HepG2 (cell line): ENCODE results near the gene ATP5F1E. TPM values are rescaled to one million over a fixed set of nuclear protein-coding genes. Genes with fewer than 3 reads are reported as not detected.
A peak's percentile ranks its signal among the peaks of the same experiment; 100 is the strongest.

Experiments
- ATAC-seq: fragments of 200-7000 bp; cut with Tn5 transposase; 3 replicates; pipeline ENCODE4 v1.9.1; 2020; ENCODE audit warnings: mild to moderate bottlenecking, moderate library complexity
- BruUV-seq: library from RNA; stranded (reverse); fragments of 400-500 nt; replicated peaks from 2 replicates; lab custom pipeline; 2021; lab: Mats Ljungman, UMichigan
- CTCF ChIA-PET: fragments of 300-600 bp; formaldehyde crosslinking; extraction: SDS; loops from one replicate; lab custom pipeline; 2021; ENCODE audit warnings: low total read pairs, inconsistent platforms, low intra/inter-chr PET ratio; lab: Yijun Ruan, JAX
- POLR2A ChIA-PET: fragments of 350-600 bp; sonication (Branson Sonifier 250); formaldehyde crosslinking; loops from one replicate; lab custom pipeline; 2020; ENCODE audit warnings: antibody characterized with exemption, inconsistent platforms; lab: Yijun Ruan, JAX
- DNase-seq: peaks from one replicate; pipeline ENCODE4 v3.0.0-alpha.2; 2015; ENCODE audit warnings: low spot score
- FAIRE-seq: peaks from 3 replicates; lab custom pipeline; 2011; peaks lifted over from hg19 to GRCh38; lab: Jason Lieb, UNC
- H2AFZ ChIP-seq: one replicate; pipeline ENCODE4 v1.6.1; 2011; ENCODE audit warnings: low read length, inconsistent platforms
- H3K27ac ChIP-seq: fragments of 300-600 bp; 3 replicates; pipeline ENCODE4 v1.8.0; 2011; ENCODE audit warnings: mixed run types, mild to moderate bottlenecking, mixed read lengths, low read length, inconsistent platforms; ENCODE audit not compliant: insufficient read depth; ENCODE audit errors: extremely low read length
- H3K27me3 ChIP-seq, 2 experiments: fragments of 200-600 bp in 1 of 2; 2 replicates in 1 of 2; 3 replicates in 1 of 2; pipeline versions ENCODE4 v1.6.0 to v1.8.0; 2011; ENCODE audit warnings: low read length in 2 of 2, mild to moderate bottlenecking in 2 of 2, moderate library complexity in 2 of 2, inconsistent platforms in 1 of 2; ENCODE audit not compliant: insufficient read depth in 2 of 2, control insufficient read depth in 1 of 2
- H3K36me3 ChIP-seq, 2 experiments: fragments of 200-600 bp in 1 of 2; replicated peaks in 1 of 2; 2 replicates in 1 of 2; 3 replicates in 1 of 2; pipeline versions ENCODE4 v1.5.1 to v1.8.0; 2011; ENCODE audit warnings: low read length in 2 of 2, inconsistent platforms in 1 of 2; ENCODE audit not compliant: insufficient read depth in 2 of 2, control insufficient read depth in 1 of 2
- H3K4me1 ChIP-seq: 2 replicates; pipeline ENCODE4 v1.5.1; 2012; ENCODE audit warnings: low read length, inconsistent platforms; ENCODE audit not compliant: insufficient read depth
- H3K4me2 ChIP-seq: 2 replicates; pipeline ENCODE4 v1.6.0; 2011; ENCODE audit warnings: low read depth, low read length, inconsistent platforms
- H3K4me3 ChIP-seq, 3 experiments: fragments of 200-600 bp in 1 of 3; sonication (generic), shearing (Covaris generic) in 1 of 3; replicated peaks in 1 of 3; 2 replicates each; pipeline ENCODE4 v1.5.1; 2011 to 2016; ENCODE audit warnings: low read length in 3 of 3, inconsistent platforms in 2 of 3, low read depth in 2 of 3, mild to moderate bottlenecking in 2 of 3, control low read depth in 1 of 3, mixed read lengths in 1 of 3; ENCODE audit not compliant: insufficient read depth in 1 of 3
- H3K79me2 ChIP-seq: one replicate; pipeline ENCODE4 v1.6.1; 2011; ENCODE audit warnings: low read length, inconsistent platforms; ENCODE audit not compliant: insufficient read depth
- H3K9ac ChIP-seq: 2 replicates; pipeline ENCODE4 v1.6.0; 2011; ENCODE audit warnings: mild to moderate bottlenecking, low read depth, low read length, inconsistent platforms; ENCODE audit not compliant: insufficient read depth
- H3K9me3 ChIP-seq: 2 replicates; pipeline ENCODE4 v1.5.1; 2012; ENCODE audit warnings: mild to moderate bottlenecking, low read length
- H4K20me1 ChIP-seq: 2 replicates; pipeline ENCODE4 v1.6.0; 2011; ENCODE audit warnings: inconsistent platforms, mild to moderate bottlenecking, low read length, moderate library complexity; ENCODE audit not compliant: insufficient read depth
- ATF5 ChIP-seq: sonication (generic); formaldehyde crosslinking; IDR thresholded peaks from 2 replicates; pipeline ENCODE4 v1.4.0; 2020; ENCODE audit warnings: mild to moderate bottlenecking, low read depth, missing genetic modification reagents
- FOXA1 ChIP-seq, 2 experiments: fragments of 450-650 bp in 1 of 2; sonication (generic) in 1 of 2; formaldehyde crosslinking in 1 of 2; IDR thresholded peaks; 2 replicates each; pipeline versions ENCODE4 v1.4.0 to v1.6.1; 2016 to 2020; ENCODE audit warnings: missing genetic modification reagents in 1 of 2
- FOXA3 ChIP-seq: IDR thresholded peaks from 2 replicates; pipeline ENCODE4 v1.6.1; 2016; ENCODE audit warnings: missing genetic modification reagents, missing compliant biosample characterization
- FOXP1 ChIP-seq, 2 experiments: fragments of 450-650 bp in 1 of 2; IDR thresholded peaks; 2 replicates each; pipeline ENCODE4 v1.6.1; 2017 to 2018; ENCODE audit warnings: antibody characterized with exemption in 1 of 2
- HOXA5 ChIP-seq: sonication (generic); formaldehyde crosslinking; IDR thresholded peaks from 2 replicates; pipeline ENCODE4 v1.4.0; 2020; ENCODE audit warnings: missing genetic modification reagents
- POLR2G ChIP-seq: fragments of 200-400 bp; formaldehyde crosslinking; IDR thresholded peaks from 2 replicates; pipeline ENCODE4 v1.6.1; 2018; ENCODE audit warnings: mild to moderate bottlenecking, low read depth, low read length, moderate library complexity
- RBFOX2 ChIP-seq: fragments of 200-400 bp; formaldehyde crosslinking; IDR thresholded peaks from 2 replicates; pipeline ENCODE4 v1.6.1; 2017; ENCODE audit warnings: low read depth, mild to moderate bottlenecking, low read length
- SNAPC2 ChIP-seq: sonication (generic); formaldehyde crosslinking; IDR thresholded peaks from 2 replicates; pipeline ENCODE4 v1.8.1; 2022; ENCODE audit warnings: mild to moderate bottlenecking, missing genetic modification reagents
- ZGPAT ChIP-seq: IDR thresholded peaks from 2 replicates; pipeline ENCODE4 v1.6.1; 2016; ENCODE audit warnings: mild to moderate bottlenecking
- ZNF644 ChIP-seq: IDR thresholded peaks from 2 replicates; pipeline ENCODE4 v1.6.1; 2016; ENCODE audit warnings: low read depth
- ZNF7 ChIP-seq: IDR thresholded peaks from 2 replicates; pipeline ENCODE4 v1.6.1; 2016; ENCODE audit warnings: missing biosample characterization, missing genetic modification reagents
- WGBS: methylation state at CpG from one replicate; pipeline ENCODE4 v1.1.6; 2017; ENCODE audit warnings: low lambda C conversion rate; 5-methylcytosine and 5-hydroxymethylcytosine counted together
- in situ Hi-C: cut with HindIII; loops from 2 replicates; pipeline ENCODE4 v1.10.0; 2017; ENCODE audit warnings: low pct_unique_long_range_greater_than_20kb; ENCODE audit not compliant: extremely low pct_ligation_motif_present
- intact Hi-C: fragments of 100-400 bp; cut with micrococcal nuclease; formaldehyde crosslinking; loops from one replicate; pipeline ENCODE4 v1.10.0; 2022; ENCODE audit not compliant: unreplicated experiment
- polyA plus RNA-seq, 8 experiments: library from polyadenylated mRNA; depleted of rRNA in 3 of 8; stranded (reverse) in 7 of 8; unstranded in 1 of 8; fragments of >200 nt; fragmentation: Illumina TruSeq in 4 of 8; extraction: Trizol in 4 of 8; gene quantifications; 2 replicates each; pipeline versions ENCODE4 v1.2.1 to v1.2.3, GENCODE V29; 2011 to 2016; ENCODE audit warnings: low read depth in 4 of 8, missing spikeins in 1 of 8, mixed read lengths in 1 of 8; ENCODE audit not compliant: insufficient read depth in 1 of 8
- total RNA-seq, 5 experiments: library from RNA; depleted of rRNA; stranded (reverse); fragments of >200 nt; fragmentation: Illumina TruSeq; extraction: Trizol; gene quantifications; 2 replicates each; pipeline ENCODE4 v1.2.3, GENCODE V29; 2016; ENCODE audit warnings: low read depth in 1 of 5

ATP5F1E gene
- total and polyA plus RNA-seq, 2 of the 13 experiments (the other 11 are each of a cell fraction or from before 2014, with no cell fraction given) = 121 to 134 TPM

- TF ChIP-seq FOXP1 (IDR thresholded peaks at IDR 0.05) (no peak), FOXP1 (CRISPR knock-in tag; IDR thresholded peaks at IDR 0.05) (0 out of 2 replicates have a peak, but pooled peaks have one; percentile 40), FOXA3 (peak; percentile 64), RBFOX2 (0 out of 2 replicates have a peak, but pooled peaks have one; percentile 18), ZGPAT (CRISPR knock-in tag) (0 out of 2 replicates have a peak, but pooled peaks have one; percentile 17), ZNF7 (CRISPR knock-in tag) (peak; percentile 78), HOXA5 (CRISPR knock-in tag) (no peak)
These were observed 3.3 kb downstream of the ATP5F1E start (continued) for GRCh38 chr20:59028812-59029211.

GRCh38 chr20:59027741-59028320, 4.3 kb downstream of the ATP5F1E start:
- H3K79me2 ChIP-seq = peaks cover 70% of the 10 kb centered on the region
- TF ChIP-seq ATF5 (no peak), SNAPC2 (CRISPR knock-in tag) (0 out of 2 replicates have a peak, but pooled peaks have one; percentile 7), POLR2G (peak; percentile 44; the same call in 1 of the 2 replicates), FOXA1 (IDR thresholded peaks at IDR 0.05) (no peak), FOXA1 (CRISPR knock-in tag; IDR thresholded peaks at IDR 0.05) (no peak), ZNF644 (CRISPR knock-in tag) (no peak)
- ATAC-seq (no peak), DNase-seq (no peak), FAIRE-seq (no peak)
- no peaks in the 10 kb centered on the region; a peak in 1 of 5 replicates for H3K27me3 ChIP-seq
- H4K20me1 ChIP-seq = peaks cover 15% of the 10 kb centered on the region; the same call in 1 of the 2 replicates
- H3K9ac ChIP-seq = no peak overlapping the region
- in situ Hi-C loops = no loop called here
- peaks cover 68% of the 10 kb centered on the region for H3K4me1 ChIP-seq
- intact Hi-C loops = no loop called here
- peak overlapping the region; percentile 97; the same call in 1 of the 2 replicates for H3K4me2 ChIP-seq
- H3K27ac ChIP-seq = no peak overlapping the region
- ChIA-PET POLR2A (interaction anchor here (1.6 kb wide), 1 partner anchor 47 kb away, joined by 4 read pairs; the partner anchor contains the start of gene NELFCD), CTCF (no interaction called here)
- no TSS peak for BruUV-seq
- WGBS = 96% methylated on average over 8 of the region's 8 CpGs
- H3K36me3 ChIP-seq = peaks cover 32 to 65% of the 10 kb centered on the region in 2 experiments
- no peaks in the 10 kb centered on the region for H3K9me3 ChIP-seq
- no peak overlapping the region; a peak in 1 of 6 replicates for H3K4me3 ChIP-seq
- no peak overlapping the region for H2AFZ ChIP-seq
